Hepatocyte (in vitro differentiated cells): ENCODE results near the gene SF3B1. TPM values are rescaled to one million over a fixed set of nuclear protein-coding genes. Genes with fewer than 3 reads are reported as not detected.

Experiments used
- DNase-seq: peaks from one replicate; pipeline ENCODE4 v3.0.0-alpha.2; 2016; ENCODE audit warnings: low spot score
- H2AFZ ChIP-seq: fragments of 200-600 bp; sonication (generic); 2 replicates; pipeline ENCODE4 v1.6.0; 2016; ENCODE audit warnings: antibody characterized with exemption, mild to moderate bottlenecking
- H3K27ac ChIP-seq: fragments of 200-600 bp; sonication (generic); 2 replicates; pipeline ENCODE4 v1.5.1; 2016; ENCODE audit warnings: mild to moderate bottlenecking
- H3K27me3 ChIP-seq: fragments of 200-600 bp; sonication (generic); 2 replicates; pipeline ENCODE4 v1.6.1; 2016
- H3K36me3 ChIP-seq: fragments of 200-600 bp; sonication (generic); replicated peaks from 2 replicates; pipeline ENCODE4 v1.5.1; 2016; ENCODE audit warnings: low read depth; ENCODE audit not compliant: insufficient read depth
- H3K4me1 ChIP-seq: fragments of 200-600 bp; sonication (generic); 2 replicates; pipeline ENCODE4 v1.5.1; 2016; ENCODE audit warnings: mild to moderate bottlenecking, moderate library complexity; ENCODE audit not compliant: insufficient read depth
- H3K4me2 ChIP-seq: fragments of 200-600 bp; sonication (generic); 2 replicates; pipeline ENCODE4 v1.6.0; 2016
- H3K4me3 ChIP-seq: fragments of 200-600 bp; sonication (generic); 2 replicates; pipeline ENCODE4 v1.5.1; 2016; ENCODE audit warnings: mild to moderate bottlenecking
- H3K79me2 ChIP-seq: fragments of 200-600 bp; sonication (generic); 2 replicates; pipeline ENCODE4 v1.6.0; 2017; ENCODE audit warnings: mild to moderate bottlenecking
- H3K9me2 ChIP-seq: fragments of 200-600 bp; sonication (generic); replicated peaks from 2 replicates; pipeline ENCODE4 v1.6.0; 2017; ENCODE audit warnings: mild to moderate bottlenecking; ENCODE audit not compliant: insufficient read depth
- H3K9me3 ChIP-seq: fragments of 200-600 bp; sonication (generic); 2 replicates; pipeline ENCODE4 v1.5.1; 2016; ENCODE audit warnings: low read depth, mild to moderate bottlenecking
- H4K20me1 ChIP-seq: fragments of 200-600 bp; sonication (generic); 2 replicates; pipeline ENCODE4 v1.6.0; 2016; ENCODE audit warnings: mild to moderate bottlenecking; ENCODE audit not compliant: insufficient read depth, poor library complexity, severe bottlenecking
- EZH2 ChIP-seq: fragments of 200-600 bp; sonication (generic); IDR thresholded peaks from 2 replicates; pipeline ENCODE4 v1.6.1; 2016; ENCODE audit warnings: antibody characterized with exemption, mild to moderate bottlenecking, borderline replicate concordance
- EZH2phosphoT487 ChIP-seq: fragments of 200-600 bp; sonication (generic); IDR thresholded peaks from one replicate; pipeline ENCODE4 v1.6.1; 2018; ENCODE audit warnings: antibody characterized with exemption, mild to moderate bottlenecking, low read depth, moderate library complexity; ENCODE audit not compliant: unreplicated experiment, severe bottlenecking
- WGBS: methylation state at CpG from one replicate; pipeline ENCODE4 v1.1.6; 2016; ENCODE audit warnings: low lambda C conversion rate; ENCODE audit errors: missing lambda C conversion rate; 5-methylcytosine and 5-hydroxymethylcytosine counted together
- polyA plus RNA-seq: library from polyadenylated mRNA; unstranded; fragments of >200 nt; fragmentation: Nextera tagmentation; extraction: Ambion mirVana; gene quantifications from 2 replicates; pipeline ENCODE4 v1.2.1, GENCODE V29; 2016
- total RNA-seq: library from RNA; depleted of rRNA; stranded (reverse); fragments of >200 nt; gene quantifications from 2 replicates; pipeline ENCODE4 v1.2.3, GENCODE V29; 2014
- TF ChIP-seq, protein P1 (sequence below): fragments of 200-600 bp; sonication (generic); IDR thresholded peaks from 2 replicates; pipeline ENCODE4 v1.5.1; 2016; ENCODE audit warnings: antibody characterized with exemption, mild to moderate bottlenecking; ENCODE audit not compliant: poor library complexity

SF3B1 gene
- total and polyA plus RNA-seq, 2 experiments from 2014 or later, result 161 to 321 TPM

DNA sequence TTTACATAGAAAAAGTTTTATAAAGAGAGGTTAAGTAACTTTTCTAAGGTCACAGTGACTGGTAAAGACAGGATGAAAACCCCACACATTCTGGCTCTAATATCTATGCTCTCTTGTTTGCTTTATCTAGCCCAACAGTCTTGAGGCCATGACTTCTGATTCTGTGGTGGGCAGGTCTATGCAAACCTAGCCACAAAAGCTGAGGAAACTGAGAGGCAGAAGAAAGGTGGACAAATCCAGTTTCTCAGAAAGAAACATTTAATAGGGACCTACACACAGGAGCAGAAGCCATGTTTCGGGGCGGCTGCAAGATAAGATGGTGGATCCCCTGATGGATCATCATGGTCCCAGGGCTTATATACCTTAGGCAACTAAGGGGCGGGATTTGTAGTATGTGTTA, 43.0 kb upstream of the SF3B1 start:
- Histone ChIP-seq H3K27ac (no peak overlapping the region), H3K27me3 (no peaks in the 10 kb centered on the region), H3K4me1 (no peaks in the 10 kb centered on the region), H3K79me2 (no peaks in the 10 kb centered on the region), H3K9me2 (no peaks in the 10 kb centered on the region), H4K20me1 (no peaks in the 10 kb centered on the region), H2AFZ (no peak overlapping the region), H3K4me3 (no peak overlapping the region), H3K4me2 (no peak overlapping the region), H3K9me3 (no peaks in the 10 kb centered on the region), H3K36me3 (no peaks in the 10 kb centered on the region)
- 97% methylated on average over 3 of the region's 3 CpGs for WGBS
- DNase-seq, result no peak
- no peak for TF ChIP-seq EZH2phosphoT487
- TF ChIP-seq, protein P1, sequence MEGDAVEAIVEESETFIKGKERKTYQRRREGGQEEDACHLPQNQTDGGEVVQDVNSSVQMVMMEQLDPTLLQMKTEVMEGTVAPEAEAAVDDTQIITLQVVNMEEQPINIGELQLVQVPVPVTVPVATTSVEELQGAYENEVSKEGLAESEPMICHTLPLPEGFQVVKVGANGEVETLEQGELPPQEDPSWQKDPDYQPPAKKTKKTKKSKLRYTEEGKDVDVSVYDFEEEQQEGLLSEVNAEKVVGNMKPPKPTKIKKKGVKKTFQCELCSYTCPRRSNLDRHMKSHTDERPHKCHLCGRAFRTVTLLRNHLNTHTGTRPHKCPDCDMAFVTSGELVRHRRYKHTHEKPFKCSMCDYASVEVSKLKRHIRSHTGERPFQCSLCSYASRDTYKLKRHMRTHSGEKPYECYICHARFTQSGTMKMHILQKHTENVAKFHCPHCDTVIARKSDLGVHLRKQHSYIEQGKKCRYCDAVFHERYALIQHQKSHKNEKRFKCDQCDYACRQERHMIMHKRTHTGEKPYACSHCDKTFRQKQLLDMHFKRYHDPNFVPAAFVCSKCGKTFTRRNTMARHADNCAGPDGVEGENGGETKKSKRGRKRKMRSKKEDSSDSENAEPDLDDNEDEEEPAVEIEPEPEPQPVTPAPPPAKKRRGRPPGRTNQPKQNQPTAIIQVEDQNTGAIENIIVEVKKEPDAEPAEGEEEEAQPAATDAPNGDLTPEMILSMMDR, result no peak
- TF ChIP-seq EZH2, result no peak

DNA sequence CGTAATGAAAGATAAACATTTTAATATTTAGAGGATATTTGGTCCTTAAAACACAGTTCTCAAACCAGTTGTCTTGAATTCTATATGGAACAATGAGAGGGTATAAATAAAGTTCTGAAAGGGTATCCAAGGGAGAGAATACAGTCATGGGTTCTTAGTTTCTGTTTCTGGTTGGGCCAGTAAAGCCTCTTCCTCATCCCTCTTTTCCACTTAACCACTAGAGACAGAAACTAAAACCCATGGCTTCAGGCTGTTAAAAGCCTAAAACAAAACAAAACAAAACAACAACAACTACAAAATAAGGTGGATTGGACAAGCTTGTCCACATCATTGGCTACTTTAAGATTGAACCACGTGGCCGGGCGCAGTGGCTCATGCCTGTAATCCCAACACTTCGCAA, 37.3 kb upstream of the SF3B1 start:
- Histone ChIP-seq H3K27me3 (no peaks in the 10 kb centered on the region), H3K9me3 (no peaks in the 10 kb centered on the region), H3K4me1 (no peaks in the 10 kb centered on the region), H3K36me3 (no peaks in the 10 kb centered on the region), H3K4me3 (no peak overlapping the region), H3K9me2 (no peaks in the 10 kb centered on the region), H2AFZ (no peak overlapping the region), H4K20me1 (no peaks in the 10 kb centered on the region), H3K4me2 (no peak overlapping the region), H3K27ac (no peak overlapping the region), H3K79me2 (peaks cover 9% of the 10 kb centered on the region)
- WGBS, result 98% methylated on average over 5 of the region's 5 CpGs
- TF ChIP-seq, protein P1, result no peak
- TF ChIP-seq EZH2phosphoT487 (no peak), EZH2 (no peak)
- DNase-seq, result no peak

DNA sequence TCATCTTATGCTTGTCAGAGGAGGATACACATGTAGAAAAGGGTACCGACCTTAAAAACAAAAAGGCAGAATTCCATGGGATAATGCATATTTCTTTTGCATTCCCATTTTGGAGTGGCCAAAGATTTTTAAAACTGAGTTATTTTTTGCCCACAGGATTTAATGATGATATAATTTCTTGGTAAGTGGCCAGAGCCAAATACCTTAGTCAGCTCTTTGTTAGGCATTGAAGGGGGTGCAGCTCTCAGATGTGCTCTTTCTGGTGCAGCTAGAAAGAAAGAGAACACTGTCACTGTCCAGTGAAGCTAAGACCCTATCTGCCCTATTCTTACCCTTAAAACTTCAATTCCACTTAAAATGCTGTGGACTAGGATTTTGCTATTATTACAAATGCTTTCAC, 29.3 kb upstream of the SF3B1 start:
- no peaks in the 10 kb centered on the region for H3K36me3 ChIP-seq
- H3K4me2 ChIP-seq, result no peak overlapping the region
- TF ChIP-seq EZH2 (no peak), EZH2phosphoT487 (no peak)
- TF ChIP-seq, protein P1, result no peak
- H2AFZ ChIP-seq, result no peak overlapping the region
- no peak overlapping the region for H3K4me3 ChIP-seq
- WGBS, result 96% methylated on average over 1 of the region's 1 CpG
- no peaks in the 10 kb centered on the region for H3K9me3 ChIP-seq
- H3K9me2 ChIP-seq, result no peaks in the 10 kb centered on the region
- peaks cover 5% of the 10 kb centered on the region for H4K20me1 ChIP-seq
- H3K4me1 ChIP-seq, result peaks cover 8% of the 10 kb centered on the region
- H3K79me2 ChIP-seq, result peaks cover 49% of the 10 kb centered on the region
- no peak overlapping the region for H3K27ac ChIP-seq
- no peak for DNase-seq
- no peaks in the 10 kb centered on the region for H3K27me3 ChIP-seq

DNA sequence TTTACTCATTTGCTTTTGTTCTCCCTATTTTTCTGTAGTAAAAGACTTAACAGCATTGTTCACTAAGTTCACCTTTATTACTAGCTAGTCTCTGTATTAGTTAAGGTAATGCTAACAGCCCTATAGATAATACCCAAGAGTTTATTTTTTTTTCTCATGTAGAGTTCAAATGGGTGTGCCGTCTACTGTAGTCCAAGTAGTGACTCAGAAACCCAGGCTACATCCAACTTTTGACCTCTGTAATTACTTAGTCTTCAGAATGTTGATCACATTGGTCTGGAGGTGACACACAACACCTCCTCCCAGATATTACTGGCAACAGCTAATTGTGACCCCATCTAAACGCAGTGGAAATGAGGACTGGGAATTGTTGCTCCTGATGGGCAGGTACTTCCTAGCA, 26.2 kb upstream of the SF3B1 start:
- Histone ChIP-seq H3K79me2 (peaks cover 71% of the 10 kb centered on the region), H2AFZ (no peak overlapping the region), H3K36me3 (no peaks in the 10 kb centered on the region), H3K27me3 (no peaks in the 10 kb centered on the region), H3K4me1 (peaks cover 8% of the 10 kb centered on the region), H3K9me3 (no peaks in the 10 kb centered on the region), H3K27ac (peak overlapping the region; percentile 71), H3K4me2 (peak overlapping the region; percentile 36), H3K4me3 (no peak overlapping the region), H3K9me2 (no peaks in the 10 kb centered on the region), H4K20me1 (peaks cover 13% of the 10 kb centered on the region)
- WGBS, result 89% methylated on average over 2 of the region's 2 CpGs
- DNase-seq, result peak; percentile 25
- no peak for TF ChIP-seq EZH2phosphoT487
- TF ChIP-seq EZH2, result no peak
- TF ChIP-seq, protein P1, result no peak
